OCI-LY3 (cell line): ENCODE results near the gene STRA8.

Experiments used
- CTCF ChIP-seq: fragments of 200-600, 300-600 bp; sonication (generic); IDR thresholded peaks from 2 replicates; pipeline ENCODE4 v1.5.1; 2014; ENCODE audit warnings: antibody characterized with exemption, low read length, low read depth
- EZH2phosphoT487 ChIP-seq: fragments of 200-600 bp; shearing (Covaris generic); IDR thresholded peaks from 2 replicates; pipeline ENCODE4 v1.6.1; 2018; ENCODE audit warnings: antibody characterized with exemption, mixed run types, low read depth

GRCh38 chr7:135263321-135263970 lies 29.8 kb downstream of the STRA8 start:
- TF ChIP-seq CTCF (no peak), EZH2phosphoT487 (no peak)
